SHP77 (cell line): ENCODE results near the gene SMARCA2.

Experiments used
- DNase-seq, 2 experiments: peaks; one replicate each; lab custom pipeline; 2025; lab: John Stamatoyannopoulos, UW

The SMARCA2 gene

DNA sequence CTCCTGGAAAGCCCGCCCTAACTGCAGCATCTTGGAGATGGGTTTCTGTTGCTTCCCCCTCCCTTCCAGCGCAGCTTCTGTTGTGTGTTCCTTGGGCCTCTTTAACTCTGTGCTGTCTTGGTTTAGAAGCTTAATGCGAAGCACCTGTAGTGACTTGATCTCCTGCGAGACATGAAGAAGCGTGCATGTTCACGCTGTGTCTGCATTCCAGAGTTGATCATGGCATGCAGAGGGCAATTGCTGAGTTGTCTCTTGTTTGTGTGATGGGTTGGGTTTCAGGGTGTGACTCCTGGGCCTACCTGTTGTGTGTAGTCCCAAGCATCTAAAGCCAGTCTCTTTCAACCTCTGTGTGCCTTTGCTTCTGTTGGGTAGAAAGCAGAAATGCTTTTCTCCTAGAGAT, 155.6 kb downstream of the SMARCA2 start:
- no peak for DNase-seq

GRCh38 chr9:2173170-2173569, 158.0 kb downstream of the SMARCA2 start:
- no peak for DNase-seq

DNA sequence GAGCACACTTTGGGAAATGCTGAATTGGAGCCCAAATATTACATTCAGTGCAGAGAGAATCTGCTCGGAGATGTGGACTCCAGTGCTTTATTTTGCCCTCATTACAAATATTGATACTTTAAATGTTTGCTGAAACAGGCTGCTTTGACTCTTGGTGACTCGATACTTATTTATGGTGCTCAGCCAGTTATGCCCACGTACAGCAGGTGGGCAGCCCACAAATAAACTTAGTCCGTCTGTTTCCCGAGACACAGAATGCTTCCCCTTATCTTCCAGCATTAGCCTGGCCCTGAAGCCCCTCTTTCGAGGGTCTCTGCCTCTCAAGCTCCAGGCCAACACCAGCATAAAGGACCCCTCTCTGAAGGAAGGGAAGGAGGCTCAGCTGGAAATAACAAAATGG, 158.7 kb downstream of the SMARCA2 start:
- DNase-seq = no peak

DNA sequence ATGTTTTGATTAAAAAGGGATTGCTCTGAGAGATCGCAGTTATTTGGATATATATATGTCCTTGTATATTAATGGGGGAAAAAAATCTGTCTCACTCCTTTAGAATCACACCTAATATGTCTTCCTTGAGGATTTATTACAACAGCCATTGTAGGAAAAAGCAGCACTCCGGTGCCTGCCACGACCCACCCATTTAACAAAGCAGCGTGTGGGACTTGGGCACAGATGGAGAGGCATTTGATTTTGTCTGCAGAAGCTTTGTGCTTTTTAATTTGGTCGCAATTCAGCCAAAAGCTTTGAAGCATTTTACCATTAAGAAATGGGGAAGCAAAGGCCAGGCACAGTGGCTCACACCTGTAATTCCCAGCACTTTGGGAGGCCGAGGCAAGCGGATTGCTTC, 159.2 kb downstream of the SMARCA2 start:
- no peak for DNase-seq

DNA sequence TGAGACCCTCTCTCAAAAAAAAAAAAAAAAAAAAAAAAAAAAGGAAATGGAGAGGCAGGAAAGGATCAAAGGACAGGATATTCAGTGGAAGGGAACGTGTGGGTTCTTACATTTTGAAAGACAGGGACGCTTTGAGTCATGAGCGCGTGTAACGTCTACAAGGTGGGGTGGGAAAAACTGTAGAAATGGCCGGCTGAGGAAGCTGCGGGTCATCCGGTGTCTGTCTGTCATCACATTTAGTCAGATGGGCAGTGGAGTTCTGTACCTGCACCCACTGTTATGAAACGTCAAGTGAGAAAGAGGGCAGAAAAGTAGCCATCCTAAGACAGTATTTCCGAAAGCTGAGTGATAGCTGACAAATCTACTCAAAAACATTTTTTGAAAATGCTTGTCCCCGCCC, 159.8 kb downstream of the SMARCA2 start:
- no peak for DNase-seq

DNA sequence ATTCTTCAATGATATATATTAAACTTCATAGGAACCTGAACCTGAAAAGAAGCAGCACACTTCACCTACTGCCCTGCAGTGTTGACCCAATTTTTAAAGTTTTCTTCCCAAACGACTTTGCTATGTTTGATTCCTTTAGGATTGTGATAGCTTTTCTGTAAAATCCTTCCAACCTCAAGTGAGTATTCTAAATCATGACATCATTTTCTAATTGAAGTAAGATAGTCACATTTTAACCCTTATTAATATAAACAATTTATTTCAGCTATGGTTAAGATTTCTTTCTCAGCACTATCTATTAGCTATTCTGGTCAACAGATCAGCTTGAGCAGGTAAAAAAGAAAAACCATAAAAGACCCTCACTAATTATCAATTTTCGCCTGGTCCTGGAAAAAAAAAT, 162.0 kb downstream of the SMARCA2 start:
- DNase-seq = no peak

- no peak for DNase-seq
Observed at GRCh38 chr9:2178034-2178734, 163.0 kb downstream of the SMARCA2 start.

DNA sequence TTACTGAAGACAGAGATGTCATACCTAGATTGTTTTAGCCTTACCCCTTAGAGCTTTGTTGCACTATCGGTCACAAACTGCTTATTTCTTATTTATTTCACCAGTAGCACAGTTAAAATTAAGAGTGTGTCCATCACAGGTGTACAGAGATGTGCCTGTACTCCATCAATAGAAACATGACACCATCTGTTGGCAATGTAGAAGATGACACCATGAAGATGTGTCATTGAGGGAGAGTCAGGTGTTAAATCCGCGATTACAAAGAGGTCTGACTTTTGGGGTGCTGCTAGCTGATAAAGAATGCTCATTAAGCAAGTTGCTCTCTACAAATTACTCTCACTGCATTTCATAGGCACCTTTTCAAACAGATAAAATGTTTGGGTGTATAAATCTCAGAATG, 164.4 kb downstream of the SMARCA2 start:
- DNase-seq = no peak

DNA sequence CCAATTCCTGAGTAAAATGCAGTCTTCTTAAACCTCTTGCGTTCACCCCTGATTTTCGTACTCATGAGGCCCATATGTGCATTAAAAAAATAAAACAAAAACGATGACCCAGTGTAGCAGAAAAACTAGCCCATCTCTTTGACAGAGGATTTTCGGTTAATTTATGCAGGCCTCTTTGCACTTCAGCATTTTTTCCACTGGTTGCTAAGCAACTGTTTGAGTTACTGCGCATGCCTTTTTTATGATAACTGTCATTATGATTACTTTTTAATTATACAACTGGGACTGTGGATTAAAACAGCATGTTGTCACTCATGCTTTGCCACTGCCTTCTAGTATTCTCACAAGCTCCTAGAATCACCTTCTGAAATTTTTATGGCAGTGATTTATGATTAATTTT, 165.0 kb downstream of the SMARCA2 start:
- DNase-seq = no peak

DNA sequence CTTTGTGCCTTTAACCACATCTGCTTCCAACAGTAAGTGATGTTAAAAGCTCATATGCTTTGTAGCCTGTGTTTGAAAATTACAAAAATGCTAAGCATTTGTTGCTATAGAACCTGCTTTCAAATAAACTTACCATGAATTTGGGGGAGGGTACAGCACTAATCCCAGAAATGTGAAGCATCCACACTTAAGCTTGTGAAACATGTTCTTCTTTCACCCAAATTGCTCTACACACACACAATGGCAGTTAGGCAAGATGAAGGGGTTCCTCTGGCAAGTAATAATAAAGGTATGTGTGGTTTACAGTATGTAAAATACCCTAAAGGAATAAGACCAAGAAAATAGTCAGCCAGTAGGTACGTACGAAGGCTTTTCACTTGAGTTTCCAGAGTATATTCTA, 165.6 kb downstream of the SMARCA2 start:
- DNase-seq = no peak

- no peak for DNase-seq
Observed at GRCh38 chr9:2181792-2182191, 166.6 kb downstream of the SMARCA2 start.

GRCh38 chr9:2190939-2191608, 175.9 kb downstream of the SMARCA2 start:
- DNase-seq = no peak

GRCh38 chr9:2191609-2191972, 176.4 kb downstream of the SMARCA2 start:
- DNase-seq = no peak

DNA sequence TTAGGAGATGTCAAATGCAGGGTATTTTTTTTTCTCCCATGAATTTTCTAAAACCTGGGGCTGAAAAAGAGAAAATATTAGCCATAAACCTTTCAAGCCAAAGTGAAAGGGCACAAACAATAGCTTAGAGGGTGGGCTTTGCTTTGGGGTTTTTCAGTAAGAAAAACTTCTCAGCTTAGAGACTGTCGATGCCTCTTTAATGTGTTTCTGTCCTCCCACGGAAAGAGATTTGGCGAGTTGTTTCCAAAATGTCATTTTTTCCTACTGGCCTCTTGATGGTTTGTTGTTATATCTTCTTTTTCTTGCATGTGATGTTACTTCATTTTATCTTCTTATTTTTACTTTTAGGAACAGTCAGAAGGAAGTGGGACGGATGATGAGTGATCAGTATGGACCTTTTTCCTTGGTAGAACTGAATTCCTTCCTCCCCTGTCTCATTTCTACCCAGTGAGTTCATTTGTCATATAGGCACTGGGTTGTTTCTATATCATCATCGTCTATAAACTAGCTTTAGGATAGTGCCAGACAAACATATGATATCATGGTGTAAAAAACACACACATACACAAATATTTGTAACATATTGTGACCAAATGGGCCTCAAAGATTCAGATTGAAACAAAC, 177.3 kb downstream of the SMARCA2 start:
- DNase-seq = no peak

DNA sequence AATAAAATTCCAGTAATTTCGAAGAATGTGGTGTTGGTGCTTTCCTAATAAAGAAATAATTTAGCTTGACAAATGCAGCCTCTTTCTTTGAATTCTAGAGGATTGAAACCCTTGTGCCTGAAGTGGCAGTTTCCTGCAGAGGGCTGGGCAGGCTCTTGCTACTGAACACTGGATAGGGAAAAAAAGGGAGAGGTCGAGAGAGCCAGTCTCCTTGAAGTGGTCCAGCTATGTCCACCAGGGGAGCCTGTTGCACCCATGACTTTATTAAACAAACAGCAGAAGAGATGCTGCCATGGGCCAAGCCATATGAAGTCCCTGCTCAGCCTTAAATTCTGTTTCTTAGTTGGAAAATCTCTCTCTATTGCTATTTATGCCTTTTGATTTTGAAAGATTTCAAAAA, 178.4 kb downstream of the SMARCA2 start:
- DNase-seq = no peak

DNA sequence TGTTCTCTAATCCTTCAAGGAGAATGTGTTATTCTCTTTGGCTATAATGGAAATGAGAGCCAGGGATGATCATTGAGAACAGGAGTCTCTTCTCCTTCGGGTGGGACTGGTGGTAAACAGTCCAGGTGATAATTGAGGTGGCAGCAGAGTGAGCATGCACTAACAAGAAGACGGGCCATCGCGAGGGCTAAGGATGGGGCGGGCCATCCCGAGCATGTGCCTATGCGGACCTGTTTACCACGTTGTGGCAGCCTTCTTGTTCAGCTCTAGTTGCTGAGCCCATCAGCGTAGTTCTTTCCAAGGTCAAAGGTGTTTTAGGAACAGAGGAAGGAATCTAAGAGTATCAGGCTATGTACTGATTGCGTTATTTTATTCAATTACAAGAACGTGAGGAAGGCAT, 180.1 kb downstream of the SMARCA2 start:
- DNase-seq = no peak

DNA sequence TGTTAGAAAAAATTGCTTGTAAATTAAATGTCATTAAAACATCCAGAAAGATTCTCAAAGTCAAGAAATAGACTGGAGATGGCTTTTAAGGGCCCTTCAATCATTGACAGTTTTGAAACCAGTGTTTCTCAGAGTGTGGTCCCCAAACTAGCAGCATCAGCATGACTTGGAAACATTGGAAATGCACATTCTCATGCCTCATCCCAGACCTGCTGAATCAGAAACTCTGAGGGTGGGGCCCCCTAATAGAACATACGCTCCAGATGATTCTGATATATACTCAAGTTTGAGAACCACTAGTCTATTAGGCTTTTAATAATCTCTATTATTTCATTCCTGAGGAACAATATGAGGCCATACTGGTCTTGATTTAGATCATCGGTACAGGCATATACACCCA, 181.6 kb downstream of the SMARCA2 start:
- no peak for DNase-seq

DNA sequence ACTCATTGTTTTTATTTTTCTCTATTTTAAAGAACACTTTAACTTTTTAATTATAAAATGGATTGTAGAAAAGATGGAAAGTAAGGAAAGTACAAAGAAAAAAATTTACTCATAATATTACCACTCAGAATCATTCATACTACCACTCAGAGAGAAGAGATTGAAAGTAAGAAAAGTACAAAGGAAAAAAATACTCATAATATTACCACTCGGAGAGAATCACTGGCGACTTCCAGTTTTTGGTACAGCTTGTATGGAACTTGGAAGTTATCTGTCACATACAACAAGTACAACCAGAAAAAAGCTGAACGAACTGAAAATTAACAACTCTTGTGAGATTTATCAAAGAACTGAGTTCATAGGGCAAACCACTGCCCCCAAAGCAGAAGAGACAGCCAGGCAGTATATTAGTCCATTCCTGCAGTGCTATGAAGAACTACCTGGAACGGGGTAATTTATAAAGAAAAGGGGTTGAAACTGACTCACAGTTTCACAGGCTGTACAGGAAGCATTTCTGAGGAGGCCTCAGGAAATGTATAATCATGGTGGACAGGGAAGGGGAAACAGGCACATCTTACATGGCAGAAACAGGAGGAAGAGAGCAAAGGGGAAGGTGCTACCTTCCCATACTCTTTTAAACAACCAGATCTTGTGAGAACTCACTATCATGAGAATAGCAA, 183.9 kb downstream of the SMARCA2 start:
- DNase-seq = no peak

DNA sequence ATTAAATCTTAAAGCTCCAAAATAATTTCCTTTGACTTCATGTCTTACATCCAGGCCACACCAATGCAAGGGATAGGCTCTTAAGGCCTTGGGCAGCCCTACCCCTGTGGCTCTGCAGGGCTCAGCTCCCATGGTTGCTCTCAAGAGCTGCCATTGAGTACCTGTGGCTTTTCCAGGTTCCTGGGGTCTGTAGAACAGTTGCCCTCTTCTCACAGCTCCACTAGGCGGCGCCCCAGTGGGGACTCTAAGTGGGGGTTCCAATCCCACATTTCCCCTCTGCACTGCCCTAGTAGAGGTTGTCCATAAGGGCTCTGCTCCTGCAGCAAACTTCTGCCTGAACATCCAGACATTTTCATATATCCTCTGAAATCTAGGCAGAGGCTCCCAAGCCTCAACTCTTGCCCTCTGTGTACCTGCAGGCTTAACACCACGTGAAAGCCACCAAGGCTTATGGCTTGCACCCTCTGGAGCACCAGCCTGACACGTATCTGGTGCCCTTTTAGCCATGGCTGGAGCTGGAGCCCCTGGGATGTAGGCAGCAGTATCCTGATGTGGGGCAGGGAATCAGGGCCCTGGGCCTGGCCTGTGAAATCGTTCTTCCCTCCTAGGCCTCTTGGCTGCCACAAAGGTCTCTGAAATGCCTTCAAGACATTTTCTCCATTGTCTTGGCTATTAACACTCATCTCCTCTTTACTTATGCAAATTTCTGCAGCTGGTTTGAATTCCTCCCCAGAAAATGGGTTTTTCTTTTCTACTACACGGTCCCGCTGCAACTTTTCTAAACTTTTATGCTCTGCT, 185.1 kb downstream of the SMARCA2 start:
- DNase-seq = no peak

DNA sequence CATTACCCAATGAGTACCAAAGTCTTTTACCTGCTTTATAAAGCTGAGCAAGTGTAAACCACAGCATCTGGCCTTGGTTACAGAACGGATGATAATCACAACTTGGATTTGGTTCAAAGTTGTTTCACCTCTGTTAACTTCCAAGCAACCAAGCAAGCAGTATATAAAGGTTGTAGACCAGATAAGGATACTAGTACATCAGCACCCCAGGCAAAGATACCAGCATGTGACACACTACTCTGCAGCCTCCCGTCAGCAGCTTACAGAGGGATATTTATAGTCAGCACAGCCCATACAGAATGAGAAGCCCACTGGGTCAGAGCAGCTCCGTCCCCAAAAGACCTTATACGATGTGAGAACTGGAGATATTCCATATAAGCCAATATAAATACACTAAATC, 193.3 kb downstream of the SMARCA2 start:
- no peak for DNase-seq

DNA sequence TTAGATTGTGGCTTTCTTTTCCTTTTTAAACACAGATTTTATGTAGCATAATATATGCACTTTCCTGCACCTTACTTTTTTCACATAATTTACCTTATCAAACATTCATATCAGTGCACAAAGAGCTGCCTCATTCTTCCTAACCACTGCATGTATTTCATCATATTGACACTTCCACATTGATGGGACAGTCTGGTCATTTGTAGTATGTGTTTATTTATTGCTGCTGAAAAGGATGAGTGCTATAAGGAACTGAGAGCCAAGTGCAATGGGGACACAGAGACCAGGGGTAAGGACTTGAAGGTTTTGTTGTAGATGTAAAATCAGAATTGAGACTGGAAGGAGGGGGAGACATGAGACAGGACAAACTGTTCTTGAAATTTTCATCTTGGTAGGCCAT, 193.8 kb downstream of the SMARCA2 start:
- DNase-seq = no peak

- no peak for DNase-seq
Observed at GRCh38 chr9:2209400-2209799, 194.3 kb downstream of the SMARCA2 start.
